ENCODE results near the gene NRXN3. TPM values are rescaled to one million over a fixed set of nuclear protein-coding genes. Genes with fewer than 3 reads are reported as not detected.

Gene NRXN3
- total and polyA plus RNA-seq, 2 of the 4 experiments (the other 2 are of a cell fraction) = 4.8 to 25.1 TPM

DNA sequence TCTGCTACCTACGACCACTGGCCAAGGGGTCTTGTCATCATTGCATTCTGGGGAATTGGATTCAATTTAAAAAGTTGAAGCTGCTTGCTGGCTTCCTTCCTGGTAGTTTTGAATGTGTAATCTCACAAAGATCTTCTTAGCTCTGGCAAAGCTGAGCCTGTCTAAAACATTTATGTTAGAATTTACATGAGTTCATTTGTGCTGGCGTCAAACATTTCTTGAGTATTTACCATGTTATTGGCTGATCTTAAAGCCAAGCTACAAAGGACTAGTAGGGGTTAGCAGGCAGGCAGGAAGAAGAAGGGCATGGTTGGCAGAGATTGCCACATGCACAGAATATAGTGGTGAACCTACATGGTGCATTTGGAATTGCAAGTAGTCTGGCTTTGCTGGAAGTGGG lies 1596.3 kb downstream of the NRXN3 start:
- H3K18ac ChIP-seq (ENCODE audit: low read depth, low read length) = no peak overlapping the region
- TF ChIP-seq RFX5 (IDR thresholded peaks at IDR 0.05; ENCODE audit: low read depth, low read length) (no peak), POLR2A (IDR thresholded peaks at IDR 0.05; ENCODE audit: low read depth, low read length) (no peak), MAFK (IDR thresholded peaks at IDR 0.05; ENCODE audit: low read depth, low read length) (no peak), CEBPB (IDR thresholded peaks at IDR 0.05; ENCODE audit: low read depth, low read length) (no peak), CHD1 (IDR thresholded peaks at IDR 0.05; ENCODE audit: low read depth, low read length) (no peak), MXI1 (IDR thresholded peaks at IDR 0.05; ENCODE audit: borderline replicate concordance, low read depth, low read length) (no peak), RCOR1 (IDR thresholded peaks at IDR 0.05; ENCODE audit: insufficient replicate concordance, low read length) (no peak), NFE2L2 (IDR thresholded peaks at IDR 0.05; ENCODE audit: low read depth, low read length) (no peak), MAZ (IDR thresholded peaks at IDR 0.05; ENCODE audit: borderline replicate concordance, low read depth, low read length) (no peak), SMC3 (IDR thresholded peaks at IDR 0.05; ENCODE audit: low read depth, low read length) (no peak)
- TF ChIP-seq, protein P1, sequence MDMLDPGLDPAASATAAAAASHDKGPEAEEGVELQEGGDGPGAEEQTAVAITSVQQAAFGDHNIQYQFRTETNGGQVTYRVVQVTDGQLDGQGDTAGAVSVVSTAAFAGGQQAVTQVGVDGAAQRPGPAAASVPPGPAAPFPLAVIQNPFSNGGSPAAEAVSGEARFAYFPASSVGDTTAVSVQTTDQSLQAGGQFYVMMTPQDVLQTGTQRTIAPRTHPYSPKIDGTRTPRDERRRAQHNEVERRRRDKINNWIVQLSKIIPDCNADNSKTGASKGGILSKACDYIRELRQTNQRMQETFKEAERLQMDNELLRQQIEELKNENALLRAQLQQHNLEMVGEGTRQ (IDR thresholded peaks at IDR 0.05; ENCODE audit: low read depth, low read length) = no peak
- TF ChIP-seq, protein P2, sequence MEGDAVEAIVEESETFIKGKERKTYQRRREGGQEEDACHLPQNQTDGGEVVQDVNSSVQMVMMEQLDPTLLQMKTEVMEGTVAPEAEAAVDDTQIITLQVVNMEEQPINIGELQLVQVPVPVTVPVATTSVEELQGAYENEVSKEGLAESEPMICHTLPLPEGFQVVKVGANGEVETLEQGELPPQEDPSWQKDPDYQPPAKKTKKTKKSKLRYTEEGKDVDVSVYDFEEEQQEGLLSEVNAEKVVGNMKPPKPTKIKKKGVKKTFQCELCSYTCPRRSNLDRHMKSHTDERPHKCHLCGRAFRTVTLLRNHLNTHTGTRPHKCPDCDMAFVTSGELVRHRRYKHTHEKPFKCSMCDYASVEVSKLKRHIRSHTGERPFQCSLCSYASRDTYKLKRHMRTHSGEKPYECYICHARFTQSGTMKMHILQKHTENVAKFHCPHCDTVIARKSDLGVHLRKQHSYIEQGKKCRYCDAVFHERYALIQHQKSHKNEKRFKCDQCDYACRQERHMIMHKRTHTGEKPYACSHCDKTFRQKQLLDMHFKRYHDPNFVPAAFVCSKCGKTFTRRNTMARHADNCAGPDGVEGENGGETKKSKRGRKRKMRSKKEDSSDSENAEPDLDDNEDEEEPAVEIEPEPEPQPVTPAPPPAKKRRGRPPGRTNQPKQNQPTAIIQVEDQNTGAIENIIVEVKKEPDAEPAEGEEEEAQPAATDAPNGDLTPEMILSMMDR (conservative IDR thresholded peaks at IDR 0.05; ENCODE audit: low read depth, low read length) = no peak
- TF ChIP-seq, protein P3, sequence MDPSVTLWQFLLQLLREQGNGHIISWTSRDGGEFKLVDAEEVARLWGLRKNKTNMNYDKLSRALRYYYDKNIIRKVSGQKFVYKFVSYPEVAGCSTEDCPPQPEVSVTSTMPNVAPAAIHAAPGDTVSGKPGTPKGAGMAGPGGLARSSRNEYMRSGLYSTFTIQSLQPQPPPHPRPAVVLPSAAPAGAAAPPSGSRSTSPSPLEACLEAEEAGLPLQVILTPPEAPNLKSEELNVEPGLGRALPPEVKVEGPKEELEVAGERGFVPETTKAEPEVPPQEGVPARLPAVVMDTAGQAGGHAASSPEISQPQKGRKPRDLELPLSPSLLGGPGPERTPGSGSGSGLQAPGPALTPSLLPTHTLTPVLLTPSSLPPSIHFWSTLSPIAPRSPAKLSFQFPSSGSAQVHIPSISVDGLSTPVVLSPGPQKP (IDR thresholded peaks at IDR 0.05; ENCODE audit: borderline replicate concordance, low read depth, low read length) = no peak
- ATAC-seq (ENCODE audit: low read depth) = no peak
- no peak for DNase-seq
- H3K56ac ChIP-seq (ENCODE audit: extremely low read depth, insufficient read depth, low read length) = no peak overlapping the region
- WGBS, 2 experiments (ENCODE audit: extremely low coverage in 2 of 2, insufficient read length in 1 of 2) = 100% methylated on average over 1 of the region's 2 CpGs; no CpG with 5 or more reads in 1 of the 2 experiments
- no peak overlapping the region for H3K4me2 ChIP-seq (ENCODE audit: low read depth, low read length)
- dilution Hi-C loops (cut with HindIII; ENCODE audit: low sequenced_read_pairs, unreplicated experiment) (no loop called here), intact Hi-C loops (cut with micrococcal nuclease) (no loop called here), in situ Hi-C loops (cut with MboI; ENCODE audit: low sequenced_read_pairs) (no loop called here)
- ChIA-PET CTCF (no interaction called here), POLR2A (ENCODE audit: unreplicated experiment) (no interaction called here)
- H4K8ac ChIP-seq (ENCODE audit: low read depth in 2 of 2, low read length in 2 of 2) = no peak overlapping the region
- H3K36me3 ChIP-seq (ENCODE audit: control insufficient read depth, insufficient read depth, low read length) = no peaks in the 10 kb centered on the region
- no peaks in the 10 kb centered on the region for H3K9me3 ChIP-seq (ENCODE audit: control insufficient read depth, insufficient read depth, low read length)
- no peaks in the 10 kb centered on the region for H3K9me1 ChIP-seq (ENCODE audit: insufficient read depth, low read length)
- no peak overlapping the region for H3K4me3 ChIP-seq (ENCODE audit: insufficient read depth, low read depth, low read length)
- no peak overlapping the region for H3K14ac ChIP-seq (replicated peaks; ENCODE audit: low read depth, low read length)
- no peaks in the 10 kb centered on the region for H3K4me1 ChIP-seq (ENCODE audit: control insufficient read depth, insufficient read depth, low read length)
- H4K91ac ChIP-seq (ENCODE audit: insufficient read depth, low read depth, low read length) = no peak overlapping the region
- H2BK120ac ChIP-seq (ENCODE audit: low read depth, low read length) = no peak overlapping the region
- H2AFZ ChIP-seq (replicated peaks; ENCODE audit: low read length, poor library complexity) = no peak overlapping the region
- H2BK20ac ChIP-seq (ENCODE audit: low read depth, low read length) = no peak overlapping the region
- no peak overlapping the region for H2AK5ac ChIP-seq (ENCODE audit: low read depth, low read length)
- H3K4ac ChIP-seq (ENCODE audit: low read depth, low read length) = no peak overlapping the region
- H4K20me1 ChIP-seq (ENCODE audit: insufficient read depth, low read length) = no peaks in the 10 kb centered on the region
- no peak overlapping the region for H3K27ac ChIP-seq (ENCODE audit: insufficient read depth, low read length)
- H3K23ac ChIP-seq (ENCODE audit: low read depth, low read length) = no peak overlapping the region
- no peak overlapping the region for H2BK15ac ChIP-seq (ENCODE audit: low read depth, low read length)
- H3K79me1 ChIP-seq (ENCODE audit: low read depth in 1 of 2, low read length in 2 of 2) = no peaks in the 10 kb centered on the region
- no peak overlapping the region for H3K9ac ChIP-seq (ENCODE audit: low read depth, low read length)
- BruUV-seq (replicated peaks) = no TSS peak
- H3K27me3 ChIP-seq (ENCODE audit: control insufficient read depth, insufficient read depth, low read length) = no peaks in the 10 kb centered on the region
- H4K5ac ChIP-seq (ENCODE audit: low read depth, low read length) = no peak overlapping the region
- H2AK9ac ChIP-seq (replicated peaks; ENCODE audit: low read depth, low read length, poor library complexity) = no peak overlapping the region
- no peak overlapping the region for H2BK5ac ChIP-seq (ENCODE audit: low read depth, low read length, poor library complexity, severe bottlenecking)

Data from IMR-90 (cell line).